Testis (tissue), 3 donors: Measurements from ENCODE around the gene CDKAL1. TPM values are rescaled to one million over a fixed set of nuclear protein-coding genes. Genes with fewer than 3 reads are reported as not detected.

Source experiments
- DNase-seq: peaks from one replicate; pipeline ENCODE4 v3.0.0-alpha.2; 2019
- H3K27ac ChIP-seq, 2 donors: fragments of 200-600 bp; sonication (generic); one replicate each; pipeline ENCODE4 v1.5.1; 2019
- H3K27me3 ChIP-seq: fragments of 200-600 bp; sonication (generic); one replicate; pipeline ENCODE4 v1.5.1; 2019
- H3K36me3 ChIP-seq: fragments of 200-600 bp; sonication (generic); one replicate; pipeline ENCODE4 v1.5.1; 2017; ENCODE audit warnings: low read depth; ENCODE audit errors: missing control alignments
- H3K4me1 ChIP-seq: fragments of 200-600 bp; sonication (generic); one replicate; pipeline ENCODE4 v1.5.1; 2019
- H3K4me3 ChIP-seq, 2 donors: fragments of 200-600 bp; sonication (generic); one replicate each; pipeline ENCODE4 v1.5.1; 2017 to 2019
- H3K9me3 ChIP-seq: fragments of 200-600 bp; sonication (generic); one replicate; pipeline ENCODE4 v1.5.1; 2017
- CTCF ChIP-seq, 3 experiments: fragments of 450-650 bp in 2 of 3; fragments of 200-600 bp in 1 of 3; sonication (generic) in 1 of 3; IDR thresholded peaks; one replicate each; pipeline ENCODE4 v1.5.1; 2016 to 2019; ENCODE audit warnings: antibody characterized with exemption in 3 of 3, mild to moderate bottlenecking in 2 of 3, moderate library complexity in 1 of 3
- POLR2A ChIP-seq: fragments of 450-650 bp; IDR thresholded peaks from one replicate; pipeline ENCODE4 v1.6.1; 2017; ENCODE audit warnings: antibody characterized with exemption, mild to moderate bottlenecking, moderate library complexity
- WGBS, 2 donors: methylation state at CpG; one replicate each; pipeline ENCODE4 v1.1.5; 2018; 5-methylcytosine and 5-hydroxymethylcytosine counted together
- intact Hi-C: fragments of 100-400 bp; cut with DNase I; formaldehyde crosslinking; loops from one replicate; pipeline ENCODE4 v1.15.1; 2023; ENCODE audit warnings: low total_unique reads
- polyA plus RNA-seq: library from polyadenylated mRNA; stranded (reverse); fragments of 350-450 nt; fragmentation: Illumina TruSeq; extraction: RNeasy Lipid Tissue Mini Kit (QIAGEN cat#74804); gene quantifications from one replicate; pipeline ENCODE4 v1.2.3, GENCODE V29; 2014; ENCODE audit warnings: low read depth, low replicate concordance; ENCODE audit not compliant: insufficient read depth
- total RNA-seq, 2 donors: library from RNA; depleted of rRNA; stranded (reverse); fragments of >200 nt; gene quantifications; one replicate each; pipeline ENCODE4 v1.2.3, GENCODE V29; 2016

Gene CDKAL1
- total and polyA plus RNA-seq, 3 donors from 2014 or later: 11.1 to 18.5 (median 16.1) TPM

DNA sequence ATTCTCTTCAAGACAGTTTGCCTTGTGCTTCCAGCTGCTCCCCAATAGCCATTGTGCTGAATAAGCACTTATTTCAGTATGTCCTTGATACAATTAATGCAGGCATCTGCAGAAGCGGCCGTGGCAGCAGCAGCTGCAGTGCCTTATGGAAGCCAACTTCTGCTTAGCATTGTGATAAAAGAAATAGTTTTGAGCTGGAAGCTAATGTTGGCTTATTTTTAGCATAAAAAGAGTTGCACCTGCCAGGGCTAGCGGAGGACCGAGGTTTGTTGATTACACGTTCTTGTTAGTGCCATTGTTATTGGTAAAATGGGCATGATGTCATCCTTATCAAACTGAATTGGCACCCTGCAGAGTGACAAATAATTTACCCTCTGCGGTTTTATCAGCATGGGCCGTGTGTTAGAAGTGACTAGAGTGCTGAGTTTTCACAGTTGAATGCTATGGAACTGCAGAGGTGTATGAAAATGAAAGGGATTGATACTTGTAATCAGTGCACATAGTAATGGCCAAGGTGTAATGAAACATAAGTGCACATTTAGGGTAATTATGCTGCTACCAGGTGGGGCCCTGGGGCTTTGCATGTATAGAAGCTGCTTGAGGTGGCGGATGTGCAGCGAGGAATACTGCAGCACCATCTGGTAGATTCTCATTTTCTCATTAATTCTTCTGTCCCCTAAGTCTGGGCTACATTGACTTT, 334.3 kb downstream of the CDKAL1 start:
- H3K9me3 ChIP-seq: no peaks in the 10 kb centered on the region
- H3K4me1 ChIP-seq: no peaks in the 10 kb centered on the region
- peak; percentile 26 for DNase-seq
- H3K4me3 ChIP-seq: no peak overlapping the region
- WGBS, 2 donors: 51 to 62% methylated on average over 9 of the region's 9 CpGs
- no peaks in the 10 kb centered on the region for H3K27me3 ChIP-seq
- no peak overlapping the region for H3K27ac ChIP-seq
- TF ChIP-seq POLR2A (no peak), CTCF (IDR thresholded peaks at IDR 0.05) (no peak)
- intact Hi-C loops: no loop called here
- no peaks in the 10 kb centered on the region for H3K36me3 ChIP-seq

- TF ChIP-seq CTCF (IDR thresholded peaks at IDR 0.05): no peak
- no peak for TF ChIP-seq POLR2A
- intact Hi-C loops: no loop called here
- no peak for DNase-seq
- Histone ChIP-seq H3K9me3 (no peaks in the 10 kb centered on the region), H3K36me3 (no peaks in the 10 kb centered on the region), H3K4me3 (no peak overlapping the region), H3K27me3 (no peaks in the 10 kb centered on the region), H3K4me1 (no peaks in the 10 kb centered on the region), H3K27ac (no peak overlapping the region)
- 88 to 95% methylated on average over 4 of the region's 4 CpGs for WGBS, 2 donors
These were observed 335.8 kb downstream of the CDKAL1 start for GRCh38 chr6:20870021-20870420.

DNA sequence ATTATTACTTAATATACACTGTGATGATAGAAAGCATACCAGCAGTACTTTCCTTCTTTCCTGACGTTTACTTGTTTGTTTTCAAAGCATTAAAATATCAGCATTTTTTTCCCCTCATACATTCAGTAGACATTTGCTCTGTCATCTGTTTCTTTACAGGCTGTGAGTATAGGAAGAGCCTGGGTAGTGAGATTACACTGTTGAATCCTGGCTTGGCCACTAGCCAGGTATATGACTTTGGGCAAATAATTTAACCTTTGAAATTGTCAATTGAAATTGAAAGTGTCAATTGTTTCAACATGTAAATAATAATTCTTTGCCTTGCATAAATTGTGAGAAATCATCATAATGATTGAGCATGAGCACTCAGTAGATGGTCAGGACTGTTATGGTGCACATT, 336.2 kb downstream of the CDKAL1 start:
- TF ChIP-seq POLR2A (no peak), CTCF (IDR thresholded peaks at IDR 0.05) (no peak)
- H3K4me1 ChIP-seq: no peaks in the 10 kb centered on the region
- no peaks in the 10 kb centered on the region for H3K27me3 ChIP-seq
- H3K4me3 ChIP-seq: no peak overlapping the region
- H3K9me3 ChIP-seq: no peaks in the 10 kb centered on the region
- intact Hi-C loops: no loop called here
- DNase-seq: no peak
- no peaks in the 10 kb centered on the region for H3K36me3 ChIP-seq
- H3K27ac ChIP-seq: no peak overlapping the region
- WGBS, 2 donors: 88 to 90% methylated on average over 1 of the region's 1 CpG

GRCh38 chr6:20873425-20874190, 339.4 kb downstream of the CDKAL1 start:
- Histone ChIP-seq H3K4me3 (no peak overlapping the region), H3K27me3 (no peaks in the 10 kb centered on the region), H3K9me3 (no peaks in the 10 kb centered on the region), H3K36me3 (no peaks in the 10 kb centered on the region), H3K4me1 (no peaks in the 10 kb centered on the region), H3K27ac (no peak overlapping the region)
- 74 to 76% methylated on average over 7 of the region's 7 CpGs for WGBS, 2 donors
- DNase-seq: no peak
- no peak for TF ChIP-seq CTCF (IDR thresholded peaks at IDR 0.05)
- no peak for TF ChIP-seq POLR2A
- intact Hi-C loops: no loop called here
